MM.1S (cell line): ENCODE data around the gene ZNF550.
"Not testable (repeated sequence)": the region's sequence is repeated elsewhere in the genome, so short reads cannot be mapped to it uniquely, and the experiment has no call there.

ENCODE experiments used
- CTCF ChIP-seq: fragments of 300-600 bp; sonication (generic); IDR thresholded peaks from 2 replicates; pipeline ENCODE4 v1.5.1; 2016; ENCODE audit warnings: antibody characterized with exemption, low read length, mixed read lengths
- EZH2 ChIP-seq: fragments of 300-600 bp; sonication (generic); optimal IDR thresholded peaks from 2 replicates; pipeline ENCODE3; 2017; ENCODE audit warnings: low read depth, mild to moderate bottlenecking, antibody characterized with exemption, low read length, mixed read lengths
- EZH2phosphoT487 ChIP-seq: fragments of 300-600 bp; sonication (generic); IDR thresholded peaks from 2 replicates; pipeline ENCODE4 v1.6.1; 2018; ENCODE audit warnings: antibody characterized with exemption, low read length

GRCh38 chr19:57518021-57518420, 41.6 kb downstream of the ZNF550 start:
- TF ChIP-seq CTCF, EZH2, EZH2phosphoT487: not testable (repeated sequence)
